NCI-H2171 treated with DMSO at 0.1 percent for 48 hours (cell line): ENCODE results near the gene NDEL1.

Source experiments
- DNase-seq: peaks from one replicate; lab custom pipeline; 2025; lab: John Stamatoyannopoulos, UW

The NDEL1 gene

DNA sequence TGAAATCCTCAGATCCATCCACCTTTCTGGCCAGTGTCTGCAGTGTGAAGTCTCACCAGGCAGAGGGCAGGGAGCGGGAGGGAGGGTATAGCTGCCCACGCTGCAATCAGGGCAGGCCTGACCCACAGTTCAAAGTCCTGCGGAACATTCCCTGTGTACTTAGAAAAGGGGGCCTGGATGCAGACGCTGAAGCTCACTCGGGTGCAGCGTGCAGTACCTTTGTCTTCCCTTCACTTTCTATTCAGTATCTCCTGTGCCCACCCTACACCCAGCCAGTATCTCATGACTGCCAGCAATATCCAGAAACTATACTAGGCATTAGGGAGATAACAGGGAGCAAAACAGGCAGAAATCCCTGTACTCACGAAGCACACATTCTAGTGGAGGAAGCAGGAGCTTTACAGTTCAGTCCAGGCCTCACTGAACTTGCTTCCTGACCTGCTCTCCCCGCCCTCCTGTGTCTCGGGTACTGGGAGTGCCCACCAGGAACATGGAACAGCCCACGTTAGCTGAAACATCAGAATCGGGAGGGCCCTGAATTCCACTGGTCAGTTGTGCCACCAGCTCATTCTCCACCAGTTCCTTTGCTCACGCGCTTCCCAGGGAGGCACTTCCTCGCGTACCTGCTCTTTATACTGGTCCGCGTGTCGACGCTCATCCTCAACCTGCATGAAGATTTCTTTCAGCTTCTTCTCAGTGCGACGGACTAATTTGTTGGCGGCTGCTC, 42.2 kb downstream of the NDEL1 start:
- no peak for DNase-seq

DNA sequence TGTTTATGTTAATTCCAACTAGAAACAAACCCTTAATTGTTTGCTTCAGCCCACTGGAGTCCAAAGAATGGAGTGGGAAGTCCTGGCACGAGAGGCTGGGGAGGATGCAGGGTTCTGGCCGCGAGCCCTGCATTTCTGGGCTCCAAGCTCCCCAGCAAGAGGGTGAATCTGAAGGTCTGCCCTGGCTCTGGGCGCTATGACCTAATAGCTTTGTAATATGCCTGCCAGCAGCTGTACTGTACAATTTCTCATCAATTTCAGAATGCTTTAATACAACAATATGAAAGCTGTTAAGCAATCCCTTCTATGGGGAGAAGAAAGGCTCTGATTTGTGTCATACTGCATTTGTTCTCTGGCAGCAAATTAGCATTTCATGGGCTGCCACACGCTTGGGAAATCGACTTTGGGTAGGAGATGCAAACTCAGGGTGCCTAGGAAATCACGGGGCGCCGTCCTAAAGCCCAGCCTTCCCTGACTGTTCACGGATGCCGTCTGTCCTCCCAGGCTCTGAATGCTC, 43.8 kb downstream of the NDEL1 start:
- no peak for DNase-seq

GRCh38 chr17:8480011-8480976, 44.6 kb downstream of the NDEL1 start:
- DNase-seq, result no peak

- DNase-seq, result no peak
Measured at GRCh38 chr17:8481089-8481488, 45.4 kb downstream of the NDEL1 start.

DNA sequence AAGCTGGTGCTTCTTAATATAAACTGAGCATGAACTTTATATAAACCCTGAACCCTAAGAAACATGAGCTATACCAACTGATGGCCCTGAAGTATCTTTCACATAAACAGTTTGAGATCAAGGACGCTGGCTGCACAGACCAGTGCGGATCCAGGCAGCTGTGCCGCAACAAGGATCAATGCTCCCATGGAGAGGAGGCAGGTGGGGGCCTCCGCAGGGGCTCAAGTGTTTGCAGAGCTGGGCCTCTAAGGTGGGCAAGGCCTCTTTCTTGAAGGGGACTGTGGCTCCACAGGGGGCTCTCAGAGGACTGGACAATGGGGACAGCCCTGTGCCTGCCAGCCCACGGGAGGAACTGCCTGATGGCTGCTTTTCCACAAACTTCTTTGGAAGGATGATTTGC, 46.0 kb downstream of the NDEL1 start:
- no peak for DNase-seq

DNA sequence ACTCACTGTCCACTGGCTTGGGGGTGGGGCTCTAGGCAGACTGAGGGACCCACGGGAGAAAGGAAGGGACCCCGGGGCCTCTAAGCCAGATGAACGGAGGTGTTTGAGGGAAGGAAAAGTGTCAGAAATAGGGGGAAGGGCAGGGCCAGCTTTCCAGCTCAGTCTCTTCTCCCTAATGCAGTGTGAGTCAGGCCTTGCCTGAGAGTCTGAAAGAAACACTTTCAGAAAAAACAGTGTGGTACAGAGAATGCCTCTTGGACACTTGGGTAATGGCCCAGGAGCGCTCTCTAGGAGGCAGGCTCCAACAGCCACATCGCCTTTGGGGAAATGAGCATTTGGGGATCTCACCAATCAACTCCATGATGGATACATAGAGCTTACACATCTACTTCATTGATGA, 46.9 kb downstream of the NDEL1 start:
- DNase-seq, result no peak

DNA sequence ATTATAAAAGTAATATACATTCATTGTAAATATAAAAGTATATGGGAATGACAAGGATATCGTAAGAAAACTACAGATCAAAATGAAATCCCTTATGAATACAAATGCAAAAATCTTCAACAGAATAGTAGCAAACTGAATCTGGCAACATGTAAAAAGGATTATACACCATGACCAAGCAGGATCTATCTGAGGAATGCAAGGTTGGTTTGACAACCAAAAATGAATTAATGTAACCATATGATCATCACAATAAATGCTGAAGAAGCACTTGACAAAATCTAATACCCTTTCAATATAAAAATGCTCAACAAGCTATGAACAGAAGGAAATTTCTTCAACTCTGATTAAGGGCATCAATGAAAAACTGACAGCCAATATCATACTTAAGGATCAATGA, 48.8 kb downstream of the NDEL1 start:
- no peak for DNase-seq

- no peak for DNase-seq
Measured at GRCh38 chr17:8485491-8485890, 49.8 kb downstream of the NDEL1 start.

DNA sequence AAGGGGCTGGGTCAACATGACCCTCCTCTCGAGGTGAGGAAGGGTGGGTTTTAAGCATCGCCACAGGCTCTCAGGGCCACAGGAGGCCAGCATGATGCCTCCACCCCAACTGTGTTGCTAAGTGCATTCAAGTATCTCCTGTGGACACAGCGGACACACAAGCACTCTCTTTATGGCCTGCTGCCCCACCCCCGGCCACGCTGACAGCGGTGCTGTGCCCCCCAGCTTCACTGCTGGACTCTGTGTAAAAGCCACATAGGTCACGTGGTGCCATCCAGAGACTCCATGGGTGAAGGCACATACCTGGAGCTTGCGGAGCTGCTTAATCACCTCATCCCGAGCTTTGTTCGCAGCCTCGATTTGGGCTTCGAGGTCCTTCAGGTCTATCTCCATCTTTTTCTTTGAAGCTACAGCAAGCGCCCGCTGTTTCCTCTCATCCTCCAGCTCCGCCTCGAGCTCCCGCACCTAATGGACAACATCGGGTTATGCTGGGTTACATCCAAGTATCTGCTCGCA, 51.5 kb downstream of the NDEL1 start:
- DNase-seq, result no peak

DNA sequence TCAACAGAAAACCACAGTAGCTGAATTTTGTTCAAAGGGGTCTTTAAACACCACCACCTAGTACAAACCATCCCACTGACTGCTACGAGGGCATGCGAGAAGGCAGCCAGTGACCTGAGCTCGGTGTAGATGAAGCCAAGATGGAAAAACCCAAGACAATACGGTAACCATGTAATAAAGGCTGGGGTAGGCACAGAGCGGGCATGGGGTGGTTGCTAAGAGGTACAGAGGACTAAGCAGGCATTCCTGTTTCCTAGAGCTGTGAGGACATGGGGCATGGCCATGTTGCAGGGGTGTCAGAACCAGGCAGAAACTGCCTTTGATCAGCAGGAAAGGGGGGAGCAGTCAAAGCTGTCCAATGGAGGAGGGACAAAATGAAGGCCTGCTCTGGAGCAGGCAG, 52.1 kb downstream of the NDEL1 start:
- DNase-seq, result no peak

DNA sequence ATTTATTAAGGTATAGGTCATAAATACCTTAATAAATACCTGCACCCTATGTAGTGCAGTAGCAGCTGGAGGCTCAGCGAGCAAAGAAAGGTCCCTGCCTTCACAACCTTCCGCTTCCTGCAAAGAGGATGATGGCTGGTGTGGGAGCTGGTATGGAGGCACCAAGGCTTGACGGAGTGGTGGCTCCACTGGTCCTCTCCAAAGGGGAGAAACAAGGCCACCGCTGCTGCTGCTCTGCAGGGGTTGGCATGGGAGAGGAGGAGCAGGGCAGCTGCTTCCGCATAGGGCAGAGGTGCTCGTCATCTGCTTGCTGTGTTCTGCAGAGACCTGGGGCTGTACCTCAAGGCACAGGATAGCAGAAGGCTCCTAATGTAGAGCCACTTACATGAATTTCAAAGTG, 52.8 kb downstream of the NDEL1 start:
- no peak for DNase-seq

DNA sequence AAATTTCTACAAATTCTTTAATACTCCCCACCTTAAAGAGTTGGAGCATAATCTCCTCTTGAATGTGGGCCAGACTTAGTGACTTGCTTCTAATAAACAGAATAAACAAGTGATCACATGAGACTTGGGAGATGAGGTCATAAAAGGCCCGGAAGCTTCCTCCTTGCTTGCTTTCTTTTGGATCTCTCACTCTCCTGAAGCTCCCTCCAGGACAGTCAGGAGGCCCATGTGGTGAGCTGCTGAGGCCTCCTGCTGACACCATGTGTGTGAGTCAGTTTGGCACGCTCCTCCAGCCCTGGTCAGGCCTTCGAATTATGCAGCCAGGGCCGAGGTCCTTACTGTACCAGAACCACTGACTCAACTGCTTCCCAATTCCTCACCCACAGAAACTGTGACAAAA, 53.2 kb downstream of the NDEL1 start:
- DNase-seq, result no peak

DNA sequence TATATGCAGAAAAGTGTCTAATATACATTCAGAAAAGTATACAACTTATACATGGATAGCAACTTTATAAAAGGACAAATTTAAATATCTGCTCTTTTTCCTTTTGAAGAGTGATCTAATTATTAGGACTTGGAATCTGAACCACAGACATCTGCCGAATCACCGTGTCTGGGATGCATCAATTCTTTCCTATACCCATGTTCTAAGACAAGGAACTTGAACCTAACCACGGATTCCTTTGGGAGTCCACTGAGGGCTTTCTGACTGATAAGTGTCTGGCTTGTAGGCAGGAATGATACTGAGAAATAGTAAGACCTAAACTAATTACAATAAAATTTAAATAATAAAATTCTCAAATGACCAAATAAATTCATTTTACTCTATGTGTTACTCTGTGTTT, 54.2 kb downstream of the NDEL1 start:
- DNase-seq, result no peak

- no peak for DNase-seq
Measured at GRCh38 chr17:8490256-8491023, 54.8 kb downstream of the NDEL1 start.

DNA sequence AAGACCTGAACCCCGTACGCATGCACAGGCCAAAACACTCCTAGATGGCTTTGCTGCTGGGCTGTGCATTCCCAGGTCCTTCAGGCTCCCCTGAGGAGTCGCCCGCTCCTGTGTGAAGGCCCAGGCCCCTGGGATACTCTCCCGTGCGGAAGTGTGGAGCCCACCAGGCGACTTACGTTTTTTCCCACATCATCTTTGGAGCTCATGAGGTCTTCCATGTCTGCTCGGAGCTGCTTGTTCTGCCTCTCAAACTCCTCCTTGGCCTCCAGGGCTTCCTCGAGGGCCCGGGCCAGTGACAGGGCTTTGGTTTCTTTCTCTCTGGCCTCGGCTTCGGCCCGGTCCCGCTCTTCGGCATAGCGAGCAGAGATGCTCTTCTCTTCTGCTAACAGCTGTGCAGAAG, 56.4 kb downstream of the NDEL1 start:
- DNase-seq, result no peak

- DNase-seq, result no peak
Measured at GRCh38 chr17:8494021-8494420, 58.3 kb downstream of the NDEL1 start.

- DNase-seq, result no peak
Measured at GRCh38 chr17:8494506-8495111, 58.9 kb downstream of the NDEL1 start.

- no peak for DNase-seq
Measured at GRCh38 chr17:8496081-8496480, 60.4 kb downstream of the NDEL1 start.

- no peak for DNase-seq
Measured at GRCh38 chr17:8499171-8499570, 63.5 kb downstream of the NDEL1 start.

DNA sequence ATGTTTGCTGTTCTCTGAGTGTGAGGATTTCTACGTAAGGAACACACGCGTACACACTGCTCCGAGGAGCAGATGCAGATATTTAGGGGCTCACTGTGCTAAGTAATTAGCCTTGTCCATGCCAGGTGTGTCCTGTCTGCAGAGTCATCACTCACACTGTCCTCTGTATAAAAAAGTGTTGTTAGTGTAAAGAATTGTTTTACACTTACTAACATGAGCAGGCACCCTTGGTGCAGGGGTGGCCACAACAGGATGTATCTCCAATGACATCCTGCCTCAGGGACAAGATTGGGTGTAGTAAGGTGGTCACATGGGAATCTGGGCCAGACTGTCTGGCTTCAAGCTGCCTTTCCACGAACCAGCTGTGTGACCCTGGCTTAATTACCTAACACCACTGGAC, 63.9 kb downstream of the NDEL1 start:
- no peak for DNase-seq

DNA sequence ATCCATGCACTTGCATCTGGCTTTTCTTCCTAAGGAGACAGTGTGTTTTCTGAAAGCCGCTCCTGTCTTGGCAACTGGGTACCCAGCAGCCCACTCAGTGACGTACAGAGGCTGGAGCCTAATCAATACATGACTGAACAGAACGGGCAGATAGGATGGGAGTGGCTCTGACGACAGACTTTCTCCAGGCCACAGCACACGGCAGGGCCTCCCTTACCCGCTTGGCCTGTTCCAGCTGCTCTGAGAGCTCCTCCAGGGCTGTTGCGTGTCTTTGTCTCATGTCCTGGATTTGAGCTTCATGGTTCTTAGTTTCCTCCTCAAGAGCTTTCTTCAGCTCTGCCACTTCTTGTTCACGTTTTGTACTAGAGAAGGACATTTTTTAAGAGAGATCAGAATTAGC, 64.9 kb downstream of the NDEL1 start:
- no peak for DNase-seq

DNA sequence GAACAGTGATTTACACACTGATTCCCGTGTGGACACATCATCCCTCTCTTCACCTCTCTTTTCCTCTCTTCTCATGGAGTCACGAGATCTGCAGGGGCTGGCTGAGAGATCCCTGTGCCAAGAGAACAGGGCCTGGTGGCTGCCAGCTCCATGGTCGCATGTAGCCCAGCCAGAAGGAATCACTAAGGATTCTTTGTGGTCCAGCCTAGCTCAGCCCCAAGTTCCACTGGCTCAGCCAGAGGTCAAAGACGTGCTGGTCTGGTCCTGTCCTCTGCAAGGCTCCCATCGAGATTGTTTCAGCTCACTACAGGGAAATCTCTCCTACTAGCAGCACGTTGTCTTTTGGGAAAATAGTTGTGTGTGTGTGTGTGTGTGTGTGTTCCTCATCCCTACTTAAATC, 66.4 kb downstream of the NDEL1 start:
- no peak for DNase-seq
